Gastroesophageal sphincter (tissue), 3 donors: ENCODE results near the gene GMIP.

ENCODE experiments used
- CTCF ChIP-seq, 4 experiments: fragments of 200-600 bp in 2 of 4; fragments of 450-650 bp in 2 of 4; sonication (generic) in 1 of 4; IDR thresholded peaks; one replicate each; pipeline ENCODE4 v1.5.1; 2017 to 2019; ENCODE audit warnings: antibody characterized with exemption in 4 of 4, mild to moderate bottlenecking in 2 of 4, moderate library complexity in 2 of 4
- POLR2A ChIP-seq, 2 donors: fragments of 450-650 bp; IDR thresholded peaks; one replicate each; pipeline ENCODE4 v1.6.1; 2017; ENCODE audit warnings: antibody characterized with exemption in 2 of 2, mild to moderate bottlenecking in 2 of 2, moderate library complexity in 1 of 2

- no peak for TF ChIP-seq POLR2A (IDR thresholded peaks at IDR 0.05)
- TF ChIP-seq CTCF (IDR thresholded peaks at IDR 0.05): no peak
These were observed 30.9 kb upstream of the GMIP start for GRCh38 chr19:19674315-19674714.
